Measurements from ENCODE around the gene KREMEN1.

Gene KREMEN1

DNA sequence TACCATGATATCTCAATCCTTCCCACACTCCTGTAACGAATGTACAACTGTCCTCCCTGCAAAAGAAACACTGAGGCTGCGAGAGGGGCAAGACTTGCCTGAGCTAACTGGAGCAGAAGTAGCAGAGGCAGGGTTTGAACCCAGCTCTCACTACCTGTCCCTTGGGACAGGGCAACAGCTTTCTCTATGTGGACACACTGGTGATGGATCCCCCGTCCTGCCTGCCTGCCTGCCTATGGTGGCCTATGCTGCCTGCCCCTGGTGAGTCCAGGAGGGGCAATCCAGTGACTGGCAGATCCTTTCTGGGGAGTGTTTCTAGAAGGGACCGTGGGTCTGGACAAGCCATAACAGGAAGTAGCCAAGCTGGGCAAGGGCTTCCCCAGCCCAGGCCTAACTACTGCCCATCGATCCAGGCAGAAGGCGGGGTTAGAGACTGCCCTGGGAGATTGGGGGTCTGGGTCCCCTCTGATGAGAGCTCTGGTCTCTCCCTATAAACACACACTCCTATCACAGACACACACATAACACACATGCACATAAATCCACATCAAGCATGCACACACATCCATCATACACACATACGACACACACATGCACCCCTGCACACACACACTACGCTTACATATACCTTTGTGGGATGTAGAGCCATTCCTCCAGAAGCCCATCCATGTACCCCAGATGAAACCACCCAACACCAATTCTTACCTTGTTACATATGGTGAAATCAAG, 131.8 kb downstream of the KREMEN1 start:
- H3K27ac ChIP-seq, result no peak overlapping the region
- TF ChIP-seq, protein P1, sequence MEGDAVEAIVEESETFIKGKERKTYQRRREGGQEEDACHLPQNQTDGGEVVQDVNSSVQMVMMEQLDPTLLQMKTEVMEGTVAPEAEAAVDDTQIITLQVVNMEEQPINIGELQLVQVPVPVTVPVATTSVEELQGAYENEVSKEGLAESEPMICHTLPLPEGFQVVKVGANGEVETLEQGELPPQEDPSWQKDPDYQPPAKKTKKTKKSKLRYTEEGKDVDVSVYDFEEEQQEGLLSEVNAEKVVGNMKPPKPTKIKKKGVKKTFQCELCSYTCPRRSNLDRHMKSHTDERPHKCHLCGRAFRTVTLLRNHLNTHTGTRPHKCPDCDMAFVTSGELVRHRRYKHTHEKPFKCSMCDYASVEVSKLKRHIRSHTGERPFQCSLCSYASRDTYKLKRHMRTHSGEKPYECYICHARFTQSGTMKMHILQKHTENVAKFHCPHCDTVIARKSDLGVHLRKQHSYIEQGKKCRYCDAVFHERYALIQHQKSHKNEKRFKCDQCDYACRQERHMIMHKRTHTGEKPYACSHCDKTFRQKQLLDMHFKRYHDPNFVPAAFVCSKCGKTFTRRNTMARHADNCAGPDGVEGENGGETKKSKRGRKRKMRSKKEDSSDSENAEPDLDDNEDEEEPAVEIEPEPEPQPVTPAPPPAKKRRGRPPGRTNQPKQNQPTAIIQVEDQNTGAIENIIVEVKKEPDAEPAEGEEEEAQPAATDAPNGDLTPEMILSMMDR (conservative IDR thresholded peaks at IDR 0.05), result no peak

GRCh38 chr22:29205252-29205593, 132.4 kb downstream of the KREMEN1 start:
- H3K27ac ChIP-seq, result peak overlapping the region; percentile 57; the same call in 1 of the 2 replicates
- TF ChIP-seq, protein P1 (conservative IDR thresholded peaks at IDR 0.05), result no peak

GRCh38 chr22:29205594-29206371, 132.9 kb downstream of the KREMEN1 start, which contains the start of gene EMID1:
Gene EMID1, plus strand, starts transcription at chr22:29205896. Its CDS starts 143 bp downstream, at chr22:29206039.
- H3K27ac ChIP-seq, result peak within 1 kb of the TSS; percentile 57; the same call in 1 of the 2 replicates
- TF ChIP-seq, protein P1 (conservative IDR thresholded peaks at IDR 0.05), result peak; percentile 37; the same call in 1 of the 2 replicates

DNA sequence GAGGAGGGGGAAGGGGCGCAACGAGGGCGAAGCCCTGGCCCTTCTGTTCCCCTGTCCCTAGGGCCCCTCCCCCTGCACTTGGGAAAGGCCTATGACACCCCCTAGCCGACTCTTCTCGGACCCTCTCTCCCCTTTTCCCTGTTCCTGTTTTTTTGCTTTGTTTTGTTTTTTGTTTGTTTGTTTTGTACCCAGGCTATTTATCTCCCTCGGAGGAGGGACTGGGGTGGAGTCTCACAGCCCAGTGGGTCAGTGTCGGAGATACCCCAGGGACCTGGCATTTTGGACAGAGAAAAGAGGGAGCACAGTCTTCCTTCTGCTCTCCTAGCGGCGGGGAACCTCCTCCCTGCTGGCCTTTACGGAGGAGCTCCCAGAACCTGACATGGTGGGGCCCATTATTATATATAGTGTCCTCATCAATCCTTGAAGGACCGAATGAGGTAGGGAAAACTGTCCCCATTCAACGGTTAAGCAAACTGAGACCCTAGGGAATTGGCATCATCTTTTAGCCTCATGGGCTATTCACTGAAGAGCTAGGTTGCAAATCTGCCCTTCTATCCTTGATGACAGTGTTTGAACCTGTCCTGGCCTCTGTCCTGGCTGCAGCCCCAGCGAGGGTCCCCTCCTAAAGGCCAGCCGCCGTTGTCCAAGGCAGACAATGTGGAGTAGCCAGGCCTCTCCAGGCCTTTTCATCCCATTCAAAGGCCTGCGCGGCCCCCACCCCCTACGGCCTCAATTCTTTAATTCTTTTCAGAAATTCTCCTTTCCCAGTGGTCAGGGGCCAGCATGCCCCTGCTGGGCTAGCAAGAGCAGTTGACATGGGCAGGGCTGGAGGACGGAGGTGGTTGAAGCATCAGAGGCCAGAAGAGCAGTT, 133.8 kb downstream of the KREMEN1 start:
- TF ChIP-seq, protein P1 (conservative IDR thresholded peaks at IDR 0.05), result no peak
- H3K27ac ChIP-seq, result peak overlapping the region; percentile 57; the same call in 1 of the 2 replicates

- TF ChIP-seq, protein P1 (conservative IDR thresholded peaks at IDR 0.05), result no peak
- no peak overlapping the region for H3K27ac ChIP-seq
These were observed 134.4 kb downstream of the KREMEN1 start for GRCh38 chr22:29207243-29207550.

DNA sequence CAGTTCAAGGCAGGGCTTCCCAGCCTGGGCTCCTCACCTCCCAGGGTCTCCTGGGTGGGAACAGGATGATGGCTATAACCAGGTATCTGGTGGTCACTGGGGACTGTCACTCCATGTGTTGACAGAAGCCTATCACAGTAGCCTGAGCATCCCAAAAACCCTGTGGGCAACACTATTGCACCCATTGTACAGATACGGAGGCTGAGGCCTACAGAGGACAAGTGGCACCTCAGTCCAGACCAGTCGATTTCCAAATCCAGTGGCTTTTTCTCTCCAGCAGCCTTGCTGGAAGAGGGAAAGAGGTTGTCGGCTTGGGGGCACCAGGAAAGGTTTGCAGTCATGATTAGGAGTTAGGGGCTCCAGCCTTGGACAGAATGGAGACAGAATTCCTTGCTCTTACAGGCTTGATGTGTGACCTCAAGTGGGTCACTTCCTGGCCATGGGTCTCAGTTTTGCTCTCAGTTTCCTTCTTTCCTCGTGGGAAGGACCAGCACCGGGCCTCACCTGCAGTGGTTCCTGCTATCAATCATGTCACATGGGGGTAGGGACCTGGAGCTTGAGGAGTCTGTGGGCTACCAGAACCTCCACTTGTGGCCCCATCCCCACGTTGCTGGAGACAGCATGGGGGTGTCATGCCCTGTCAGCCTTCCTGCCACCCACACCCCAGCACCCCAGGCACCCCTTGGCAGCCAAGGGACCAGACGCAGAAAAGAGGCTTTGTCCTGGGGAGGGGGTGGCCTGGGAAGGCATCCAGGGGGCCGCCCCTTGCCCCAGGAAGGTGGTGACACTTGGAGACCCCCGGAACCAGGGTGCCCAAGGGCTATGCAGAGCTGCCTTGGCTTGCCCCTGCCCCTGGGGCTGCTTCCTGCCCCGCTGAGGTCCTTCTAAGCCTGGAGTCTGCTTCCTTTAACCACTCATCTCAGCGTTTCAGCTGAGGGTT, 135.0 kb downstream of the KREMEN1 start:
- TF ChIP-seq, protein P1 (conservative IDR thresholded peaks at IDR 0.05), result no peak
- no peak overlapping the region for H3K27ac ChIP-seq

All from VCaP (cell line).